Measurements from ENCODE around the gene SIL1. TPM values are rescaled to one million over a fixed set of nuclear protein-coding genes. Genes with fewer than 3 reads are reported as not detected.
"Not testable (repeated sequence)": the region's sequence is repeated elsewhere in the genome, so short reads cannot be mapped to it uniquely, and the experiment has no call there.

SIL1 gene
- total RNA-seq, 2 experiments from 2014 or later = 13.5 to 15.8 TPM

DNA sequence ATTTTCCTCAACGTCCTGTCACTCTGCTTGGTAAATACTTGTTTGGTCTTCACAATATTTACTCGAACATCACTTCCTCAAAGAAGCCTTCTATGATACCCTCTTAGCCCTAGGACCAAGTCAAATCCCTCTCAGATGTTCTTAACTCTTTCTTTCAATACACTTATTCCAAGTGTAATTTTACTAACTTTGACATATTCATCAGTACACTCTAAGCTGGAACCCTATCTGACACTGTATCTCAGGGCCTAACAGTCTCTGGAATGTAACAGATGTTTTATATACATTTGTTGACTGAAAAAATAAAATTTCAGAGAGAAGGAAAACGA, 19.6 kb downstream of the SIL1 start:
- no peak for ATAC-seq (ENCODE audit: low read depth)
- no peak for DNase-seq
- Mint-ChIP-seq H3K36me3 (peaks cover 5% of the 10 kb centered on the region), H3K27me3 (no peaks in the 10 kb centered on the region), H3K4me1 (peaks cover 9% of the 10 kb centered on the region), H3K27ac (no peak overlapping the region), H3K9me3 (peaks cover 1% of the 10 kb centered on the region), H3K4me3 (no peak overlapping the region)
- POLR2A ChIA-PET = no interaction called here

DNA sequence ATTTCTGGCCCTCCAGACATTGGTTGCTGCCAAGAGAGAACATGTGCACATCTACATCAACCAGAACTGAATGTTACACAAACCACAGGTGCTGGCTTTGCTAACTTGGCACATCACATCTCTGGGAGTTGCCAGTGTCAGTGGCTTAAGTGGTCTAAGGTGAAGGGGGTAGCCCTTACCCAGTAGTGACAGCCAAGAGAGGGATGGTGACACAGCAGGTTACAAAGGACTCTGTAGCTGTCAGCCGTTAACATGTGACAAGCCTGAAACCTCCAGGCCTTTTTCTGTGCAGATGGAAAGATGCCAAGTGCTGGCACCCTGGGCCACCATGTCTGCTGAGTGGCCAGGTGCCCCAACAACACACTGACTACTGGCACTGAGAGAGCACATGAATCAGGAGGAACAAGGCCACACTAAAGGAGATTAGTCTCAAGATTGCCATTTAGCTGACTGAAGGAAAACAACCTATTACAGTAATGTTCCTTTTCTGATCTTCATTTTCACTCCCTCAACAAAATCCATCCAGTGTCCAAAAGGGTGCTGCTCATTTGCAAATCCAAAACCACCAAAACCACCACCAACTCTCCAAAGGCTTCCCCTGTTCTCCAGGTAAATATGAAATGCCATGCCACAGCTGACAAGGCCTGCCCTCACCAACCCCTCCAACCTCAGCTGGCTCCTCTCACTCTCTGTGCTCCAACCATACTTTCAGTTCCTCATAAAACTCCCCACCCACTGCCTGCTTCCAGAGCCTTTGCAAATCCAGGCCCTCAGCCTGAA, 20.2 kb downstream of the SIL1 start:
- DNase-seq = no peak
- Mint-ChIP-seq H3K27me3 (no peaks in the 10 kb centered on the region), H3K27ac (peak overlapping the region; percentile 44), H3K9me3 (peaks cover 1% of the 10 kb centered on the region), H3K36me3 (peaks cover 5% of the 10 kb centered on the region), H3K4me3 (no peak overlapping the region), H3K4me1 (peaks cover 9% of the 10 kb centered on the region)
- no peak for ATAC-seq (ENCODE audit: low read depth)
- POLR2A ChIA-PET = no interaction called here

- POLR2A ChIA-PET; DNase-seq; ATAC-seq (ENCODE audit: low read depth); H3K4me1 Mint-ChIP-seq; H3K27me3 Mint-ChIP-seq; H3K9me3 Mint-ChIP-seq; H3K36me3 Mint-ChIP-seq; H3K27ac Mint-ChIP-seq; H3K4me3 Mint-ChIP-seq: not testable (repeated sequence)
Measured at GRCh38 chr5:139177281-139177680, 20.9 kb downstream of the SIL1 start.

DNA sequence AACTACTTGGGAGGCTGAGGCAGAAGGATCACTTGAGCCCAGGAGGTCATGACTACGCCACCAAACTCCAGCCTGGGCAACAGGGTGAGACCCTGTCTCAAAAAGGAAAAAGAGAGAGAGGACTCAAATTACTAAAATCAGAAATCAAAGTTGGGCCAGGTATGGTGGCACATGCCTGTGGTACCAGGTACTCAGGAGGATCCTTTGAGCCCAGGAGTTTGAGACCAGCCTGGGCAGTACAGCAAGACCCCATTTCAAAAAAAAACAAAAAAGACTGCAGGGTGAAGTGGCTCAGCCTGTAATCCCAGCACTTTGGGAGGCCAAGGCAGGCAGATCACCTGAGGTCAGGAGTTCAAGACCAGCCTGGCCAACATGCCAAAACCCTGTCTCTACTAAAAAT, 23.8 kb downstream of the SIL1 start:
- peaks cover 13% of the 10 kb centered on the region for H3K36me3 Mint-ChIP-seq
- POLR2A ChIA-PET; H3K4me1 Mint-ChIP-seq; ATAC-seq (ENCODE audit: low read depth); H3K9me3 Mint-ChIP-seq; H3K27me3 Mint-ChIP-seq; DNase-seq; H3K4me3 Mint-ChIP-seq; H3K27ac Mint-ChIP-seq: not testable (repeated sequence)

- peaks cover 3% of the 10 kb centered on the region for H3K4me1 Mint-ChIP-seq
- ATAC-seq (ENCODE audit: low read depth) (no peak), DNase-seq (no peak)
- H3K27ac Mint-ChIP-seq = no peak overlapping the region
- H3K36me3 Mint-ChIP-seq = peaks cover 14% of the 10 kb centered on the region
- POLR2A ChIA-PET = no interaction called here
- peaks cover 6% of the 10 kb centered on the region for H3K9me3 Mint-ChIP-seq
- no peaks in the 10 kb centered on the region for H3K27me3 Mint-ChIP-seq
- H3K4me3 Mint-ChIP-seq = no peak overlapping the region
Measured at GRCh38 chr5:139171779-139172404, 26.3 kb downstream of the SIL1 start.

DNA sequence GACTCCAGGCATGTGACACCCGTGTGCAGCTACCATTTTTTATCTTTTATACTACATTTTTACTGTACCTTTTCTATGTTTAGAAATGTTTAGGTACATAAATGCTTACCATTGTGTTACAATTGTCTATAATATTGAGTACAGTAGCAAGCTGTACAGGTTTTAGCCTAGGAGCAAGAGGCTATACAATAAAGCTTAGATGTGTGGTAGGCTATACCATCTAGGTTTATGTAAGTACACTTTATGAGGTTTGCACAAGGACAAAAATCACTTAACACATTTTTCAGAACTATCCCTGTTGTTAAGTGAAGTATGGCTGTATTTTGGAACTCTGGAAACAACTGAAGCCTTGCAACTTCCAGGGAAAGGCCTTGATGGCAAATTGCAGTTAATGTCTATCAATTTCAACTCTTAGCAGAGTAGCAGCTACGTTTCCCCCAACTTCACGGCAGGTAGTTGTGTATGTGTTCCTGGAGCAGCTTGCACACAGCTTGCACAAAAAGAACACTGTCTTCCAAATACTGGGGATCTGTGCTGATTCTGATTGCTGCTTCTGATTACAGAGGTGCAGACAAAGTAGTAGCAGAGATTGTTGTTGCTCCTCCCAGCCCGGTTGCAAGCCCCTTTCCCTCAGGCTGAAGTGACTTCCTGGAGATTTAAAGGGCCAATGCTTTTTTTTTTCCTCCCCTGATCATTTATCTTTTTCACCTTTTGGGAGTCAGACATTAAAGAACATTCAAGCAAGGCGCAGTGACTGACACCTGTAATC, 30.0 kb downstream of the SIL1 start:
- H3K4me3 Mint-ChIP-seq = no peak overlapping the region
- H3K4me1 Mint-ChIP-seq = peaks cover 3% of the 10 kb centered on the region
- ATAC-seq (ENCODE audit: low read depth) (no peak), DNase-seq (no peak)
- no peaks in the 10 kb centered on the region for H3K27me3 Mint-ChIP-seq
- peaks cover 12% of the 10 kb centered on the region for H3K36me3 Mint-ChIP-seq
- POLR2A ChIA-PET = no interaction called here
- no peak overlapping the region for H3K27ac Mint-ChIP-seq
- H3K9me3 Mint-ChIP-seq = peaks cover 5% of the 10 kb centered on the region

DNA sequence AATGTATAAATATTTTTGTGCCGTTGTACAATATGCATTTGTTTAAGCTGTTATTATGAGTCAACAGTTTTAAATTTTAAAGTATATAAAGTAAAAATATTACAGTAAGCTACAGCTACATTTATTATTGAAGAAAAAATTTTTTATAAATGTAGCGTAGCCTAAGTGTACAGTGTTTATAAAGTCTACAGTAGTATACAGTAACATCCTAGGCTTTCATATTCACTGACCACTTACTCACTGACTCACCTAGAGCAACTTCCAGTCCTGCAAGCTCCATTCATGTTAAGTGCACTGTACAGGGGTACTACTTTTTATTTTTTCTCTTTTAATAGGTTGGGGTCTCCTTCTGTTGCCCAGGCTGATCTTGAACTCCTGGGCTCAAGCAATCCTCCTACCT, 30.6 kb downstream of the SIL1 start:
- DNase-seq = no peak
- Mint-ChIP-seq H3K36me3 (peaks cover 9% of the 10 kb centered on the region), H3K9me3 (peaks cover 5% of the 10 kb centered on the region), H3K27ac (no peak overlapping the region), H3K27me3 (no peaks in the 10 kb centered on the region), H3K4me1 (peaks cover 3% of the 10 kb centered on the region), H3K4me3 (no peak overlapping the region)
- no peak for ATAC-seq (ENCODE audit: low read depth)
- POLR2A ChIA-PET = no interaction called here

GRCh38 chr5:139167063-139167462, 31.1 kb downstream of the SIL1 start:
- Mint-ChIP-seq H3K4me3 (no peak overlapping the region), H3K36me3 (peaks cover 9% of the 10 kb centered on the region), H3K27me3 (no peaks in the 10 kb centered on the region), H3K27ac (no peak overlapping the region), H3K9me3 (peaks cover 5% of the 10 kb centered on the region), H3K4me1 (peaks cover 3% of the 10 kb centered on the region)
- POLR2A ChIA-PET = no interaction called here
- ATAC-seq (ENCODE audit: low read depth) = no peak
- no peak for DNase-seq

GRCh38 chr5:139164897-139165296, 33.3 kb downstream of the SIL1 start:
- DNase-seq; H3K27me3 Mint-ChIP-seq; H3K36me3 Mint-ChIP-seq; H3K9me3 Mint-ChIP-seq; ATAC-seq (ENCODE audit: low read depth); H3K4me3 Mint-ChIP-seq; POLR2A ChIA-PET; H3K4me1 Mint-ChIP-seq; H3K27ac Mint-ChIP-seq: not testable (repeated sequence)

GRCh38 chr5:139164020-139164419, 34.1 kb downstream of the SIL1 start:
- no peak for ATAC-seq (ENCODE audit: low read depth)
- no peak overlapping the region for H3K4me3 Mint-ChIP-seq
- peaks cover 6% of the 10 kb centered on the region for H3K4me1 Mint-ChIP-seq
- no peaks in the 10 kb centered on the region for H3K27me3 Mint-ChIP-seq
- H3K27ac Mint-ChIP-seq = no peak overlapping the region
- POLR2A ChIA-PET = no interaction called here
- H3K9me3 Mint-ChIP-seq = peaks cover 1% of the 10 kb centered on the region
- H3K36me3 Mint-ChIP-seq = peaks cover 3% of the 10 kb centered on the region
- no peak for DNase-seq

GRCh38 chr5:139162448-139162847, 35.7 kb downstream of the SIL1 start:
- Mint-ChIP-seq H3K9me3 (peaks cover 1% of the 10 kb centered on the region), H3K4me1 (peaks cover 3% of the 10 kb centered on the region), H3K4me3 (no peak overlapping the region), H3K27me3 (no peaks in the 10 kb centered on the region), H3K36me3 (peaks cover 6% of the 10 kb centered on the region), H3K27ac (no peak overlapping the region)
- ATAC-seq (ENCODE audit: low read depth) = no peak
- POLR2A ChIA-PET = interaction anchor here (0.8 kb wide), 1 partner anchor 27 kb away, joined by 3 read pairs; no protein-coding TSS in a partner anchor
- no peak for DNase-seq

DNA sequence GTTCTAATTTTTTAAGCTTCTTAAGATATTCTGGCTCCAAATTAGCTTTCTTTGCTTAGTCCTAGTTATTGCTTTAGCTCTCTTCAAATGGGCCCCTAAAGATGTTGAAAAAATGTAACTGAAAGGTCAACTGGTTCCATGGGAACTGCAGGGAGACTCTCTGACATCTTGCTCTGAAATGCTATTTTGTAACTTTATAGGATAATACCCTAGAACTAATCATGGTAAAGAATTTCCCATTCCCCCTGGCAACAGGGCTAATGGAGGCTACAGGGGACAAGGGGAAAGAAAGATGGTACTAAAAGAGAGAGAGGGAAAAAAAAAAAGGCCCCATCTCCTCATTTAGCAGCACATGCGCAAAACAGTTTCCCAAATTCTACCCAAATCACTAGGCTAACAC, 39.4 kb downstream of the SIL1 start:
- Mint-ChIP-seq H3K4me3 (no peak overlapping the region), H3K4me1 (peaks cover 7% of the 10 kb centered on the region), H3K36me3 (peaks cover 6% of the 10 kb centered on the region), H3K27ac (no peak overlapping the region), H3K27me3 (no peaks in the 10 kb centered on the region), H3K9me3 (peaks cover 1% of the 10 kb centered on the region)
- POLR2A ChIA-PET = no interaction called here
- ATAC-seq (ENCODE audit: low read depth) = no peak
- DNase-seq = no peak

DNA sequence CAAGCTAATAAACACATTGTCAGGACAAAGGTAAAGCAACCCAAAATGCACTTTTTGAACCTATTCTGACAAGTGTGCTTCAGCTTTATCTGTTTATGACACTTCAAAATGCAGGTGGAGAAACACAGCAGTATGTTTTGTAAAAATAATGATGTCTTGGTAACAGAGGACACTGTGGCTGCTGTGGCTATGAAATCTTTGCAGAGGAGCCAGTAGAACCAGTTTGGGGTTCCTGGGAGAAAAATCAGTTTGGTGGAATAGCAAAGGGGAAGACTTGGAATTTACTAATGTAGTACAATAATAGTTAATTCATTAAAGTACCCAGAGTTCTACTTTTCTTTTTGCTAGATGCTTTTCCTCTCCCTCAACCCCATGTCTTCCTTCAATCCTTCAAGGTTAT, 40.6 kb downstream of the SIL1 start:
- POLR2A ChIA-PET = no interaction called here

DNA sequence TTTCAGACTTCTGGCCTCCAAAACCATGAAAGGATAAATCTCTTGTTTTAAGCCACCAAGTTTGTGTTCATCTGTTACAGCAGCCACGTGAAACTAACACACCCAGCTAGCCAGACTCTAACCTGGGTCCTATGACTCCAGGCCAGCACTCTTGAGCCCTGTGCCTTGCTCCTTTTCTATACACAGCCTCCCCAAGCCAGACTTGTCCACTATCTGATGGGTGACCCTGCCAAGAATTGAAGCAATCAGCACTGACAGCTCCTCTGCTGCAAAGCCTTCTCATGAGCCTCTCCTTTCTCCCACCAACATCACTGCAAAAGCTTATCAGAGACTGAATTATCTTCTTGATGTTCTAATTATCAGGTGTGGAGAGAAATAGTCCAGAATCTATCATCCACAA, 41.4 kb downstream of the SIL1 start:
- H3K27ac Mint-ChIP-seq = no peak overlapping the region
- ATAC-seq (ENCODE audit: low read depth) = no peak
- POLR2A ChIA-PET = no interaction called here
- H3K4me3 Mint-ChIP-seq = no peak overlapping the region
- DNase-seq = no peak
- peaks cover 7% of the 10 kb centered on the region for H3K4me1 Mint-ChIP-seq
- peaks cover 1% of the 10 kb centered on the region for H3K9me3 Mint-ChIP-seq
- H3K27me3 Mint-ChIP-seq = no peaks in the 10 kb centered on the region
- peaks cover 6% of the 10 kb centered on the region for H3K36me3 Mint-ChIP-seq

More for the DNA sequence above, 40.6 kb downstream of the SIL1 start:
- peaks cover 6% of the 10 kb centered on the region for H3K36me3 Mint-ChIP-seq
- H3K9me3 Mint-ChIP-seq = peaks cover 1% of the 10 kb centered on the region
- no peaks in the 10 kb centered on the region for H3K27me3 Mint-ChIP-seq
- no peak overlapping the region for H3K27ac Mint-ChIP-seq
- no peak for ATAC-seq (ENCODE audit: low read depth)
- no peak for DNase-seq
- H3K4me3 Mint-ChIP-seq = no peak overlapping the region
- H3K4me1 Mint-ChIP-seq = peaks cover 7% of the 10 kb centered on the region
